Dermis microvascular lymphatic vessel endothelial cell (primary cell): ENCODE results near the gene SELENOP. TPM values are rescaled to one million over a fixed set of nuclear protein-coding genes. Genes with fewer than 3 reads are reported as not detected.
A peak's percentile ranks its signal among the peaks of the same experiment; 100 is the strongest.

Source experiments
- DNase-seq, 2 donors: peaks; one replicate each; pipeline versions ENCODE4 v3.0.0 to v3.0.0-alpha.2; 2010; ENCODE audit warnings: low read depth in 2 of 2
- total RNA-seq: library from RNA; depleted of rRNA; stranded (reverse); fragments of >200 nt; gene quantifications from 2 replicates; pipeline ENCODE4 v1.2.1, GENCODE V29; 2014

SELENOP gene
- total RNA-seq, 1 donor from 2014 or later = 163 TPM

DNA sequence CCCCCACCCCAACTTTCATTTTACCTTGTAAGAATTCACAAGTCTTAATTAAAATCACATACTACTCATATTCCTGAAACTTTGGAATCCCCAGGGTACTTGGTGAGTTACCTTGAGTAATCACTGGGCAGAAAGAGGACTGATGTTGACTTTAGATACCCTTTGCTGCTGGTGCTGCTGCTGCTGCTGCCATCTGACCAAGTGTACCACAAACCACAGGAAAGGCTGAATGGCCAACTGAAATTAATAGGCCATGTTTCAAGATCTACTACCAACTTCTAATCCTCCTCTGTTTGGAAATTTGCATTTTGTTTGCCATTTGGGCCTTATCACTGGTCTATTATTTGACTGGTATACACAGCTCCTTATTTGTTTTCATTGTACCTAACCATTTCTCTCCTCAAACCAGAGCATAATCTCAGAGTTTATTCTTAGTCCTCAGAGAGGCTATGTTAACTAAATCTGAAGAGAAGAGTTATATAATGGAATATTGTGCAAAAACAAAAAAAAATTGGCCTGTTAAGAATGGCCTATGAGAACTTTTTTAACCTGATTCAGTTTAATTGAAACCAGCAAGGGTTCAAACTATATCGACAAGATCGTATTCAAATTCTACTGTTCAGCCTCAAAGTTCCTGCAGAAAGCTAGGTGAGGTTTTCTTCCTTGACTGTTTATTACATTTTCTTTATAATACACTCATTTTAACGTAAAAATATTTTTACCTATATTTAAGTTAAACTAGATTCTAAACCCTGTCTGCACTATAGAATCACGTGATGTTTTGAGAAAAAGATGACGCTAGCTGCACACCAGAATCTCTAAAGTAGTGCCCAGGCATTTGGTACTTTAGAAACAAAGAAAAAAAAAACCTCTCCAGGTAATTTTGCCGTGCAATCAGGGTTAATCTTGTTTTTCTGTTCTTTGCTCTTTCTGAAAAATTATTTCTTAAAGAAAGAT, 13.1 kb downstream of the SELENOP start:
- DNase-seq = no peak

DNA sequence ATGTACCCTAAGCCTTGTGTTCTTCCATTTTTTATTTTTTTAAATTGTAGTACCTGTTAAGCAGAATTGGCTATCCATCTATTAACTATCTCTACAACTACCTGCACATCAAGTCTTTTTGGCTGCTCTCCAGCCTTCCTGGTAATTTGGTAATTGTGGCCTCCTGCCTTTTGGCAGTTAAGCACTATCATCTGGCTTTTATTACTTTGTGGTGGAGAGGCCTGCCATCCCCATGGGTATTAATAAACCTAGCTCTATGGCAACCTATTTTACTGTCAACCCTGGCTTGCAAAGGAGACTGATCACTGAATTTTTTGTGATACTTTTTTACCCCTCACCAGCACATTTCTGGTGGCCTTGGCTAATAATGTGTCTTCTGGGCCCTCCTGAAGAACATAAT, 20.5 kb downstream of the SELENOP start:
- no peak for DNase-seq

- DNase-seq = no peak
Observed at GRCh38 chr5:42787845-42788244, 23.8 kb downstream of the SELENOP start.

GRCh38 chr5:42787073-42787472, 24.6 kb downstream of the SELENOP start:
- no peak for DNase-seq

GRCh38 chr5:42785756-42786155, 25.9 kb downstream of the SELENOP start:
- no peak for DNase-seq

DNA sequence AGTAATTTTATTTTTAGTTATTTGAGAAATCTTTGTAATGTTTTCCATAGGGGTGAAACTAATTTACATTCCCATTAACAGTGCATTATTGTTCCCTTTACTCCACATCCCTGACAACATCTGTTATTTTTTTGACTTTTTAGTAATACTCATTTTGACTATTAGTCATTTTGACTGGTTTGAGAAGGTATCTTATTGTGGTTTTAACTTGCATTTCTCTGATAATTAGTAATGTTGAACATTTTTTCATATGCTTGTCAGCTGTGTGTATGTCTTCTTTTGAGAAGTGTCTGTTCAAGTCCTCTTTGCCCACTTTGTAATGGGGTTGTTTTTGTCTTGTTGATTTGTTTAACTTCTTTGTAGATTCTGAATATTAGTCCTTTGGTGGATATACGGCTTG, 27.6 kb downstream of the SELENOP start:
- DNase-seq = no peak

DNA sequence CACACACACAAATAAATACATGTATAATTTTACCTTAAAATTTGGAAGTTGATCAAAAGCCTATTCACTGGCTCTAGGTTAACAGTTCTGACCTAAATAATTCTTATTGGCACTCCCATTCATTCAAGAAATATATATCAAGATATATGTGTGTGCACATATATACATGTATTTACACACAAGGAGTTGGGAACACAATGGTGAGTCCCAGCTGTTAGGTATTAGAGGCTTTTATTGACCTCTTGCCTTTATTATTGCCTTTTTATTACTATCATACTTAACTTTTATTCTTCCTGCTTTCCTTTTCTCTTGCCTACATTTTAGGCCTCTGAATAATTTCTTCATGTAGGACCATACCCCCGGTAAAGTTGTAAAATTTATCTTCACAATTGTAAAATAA, 30.1 kb downstream of the SELENOP start:
- no peak for DNase-seq

DNA sequence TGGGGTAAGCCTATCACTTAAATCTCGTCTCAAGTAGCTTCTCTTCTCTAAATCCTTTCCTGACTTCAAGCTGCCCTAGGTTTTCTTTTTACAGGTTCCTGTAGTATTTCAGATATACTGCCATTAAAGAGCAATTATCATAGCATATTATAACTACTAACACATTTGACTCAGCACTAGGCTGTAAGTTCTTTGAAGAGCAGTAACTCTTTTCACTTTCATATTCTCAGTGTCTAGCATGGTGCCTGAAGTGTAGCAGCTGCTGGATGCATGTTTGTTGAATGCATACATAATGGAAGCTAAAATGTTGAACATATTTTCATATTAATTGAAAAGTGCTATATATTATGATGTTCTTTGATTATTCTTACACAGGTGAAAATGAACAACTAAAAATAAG, 32.6 kb downstream of the SELENOP start:
- DNase-seq = no peak

GRCh38 chr5:42772265-42772993, 39.3 kb downstream of the SELENOP start:
- no peak for DNase-seq

DNA sequence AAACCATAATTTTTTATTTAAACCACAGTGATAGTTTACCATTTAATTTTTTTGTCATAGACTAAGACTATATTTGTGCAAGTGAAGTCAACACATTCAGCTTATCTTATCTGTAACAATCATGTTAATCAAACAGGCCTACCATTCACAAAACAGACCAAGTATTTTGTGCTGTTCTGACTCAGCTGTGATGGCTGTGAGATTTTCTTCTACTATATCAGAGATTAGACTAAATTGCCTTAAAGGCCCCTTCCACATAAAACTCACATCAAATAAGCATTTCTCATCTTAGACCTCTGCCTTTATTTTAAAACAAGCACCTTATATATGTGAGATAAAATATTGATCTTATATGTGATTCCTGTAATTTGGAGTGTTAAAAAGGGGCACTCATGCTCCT, 41.7 kb downstream of the SELENOP start:
- no peak for DNase-seq

GRCh38 chr5:42768106-42768504, 43.6 kb downstream of the SELENOP start:
- DNase-seq = no peak

DNA sequence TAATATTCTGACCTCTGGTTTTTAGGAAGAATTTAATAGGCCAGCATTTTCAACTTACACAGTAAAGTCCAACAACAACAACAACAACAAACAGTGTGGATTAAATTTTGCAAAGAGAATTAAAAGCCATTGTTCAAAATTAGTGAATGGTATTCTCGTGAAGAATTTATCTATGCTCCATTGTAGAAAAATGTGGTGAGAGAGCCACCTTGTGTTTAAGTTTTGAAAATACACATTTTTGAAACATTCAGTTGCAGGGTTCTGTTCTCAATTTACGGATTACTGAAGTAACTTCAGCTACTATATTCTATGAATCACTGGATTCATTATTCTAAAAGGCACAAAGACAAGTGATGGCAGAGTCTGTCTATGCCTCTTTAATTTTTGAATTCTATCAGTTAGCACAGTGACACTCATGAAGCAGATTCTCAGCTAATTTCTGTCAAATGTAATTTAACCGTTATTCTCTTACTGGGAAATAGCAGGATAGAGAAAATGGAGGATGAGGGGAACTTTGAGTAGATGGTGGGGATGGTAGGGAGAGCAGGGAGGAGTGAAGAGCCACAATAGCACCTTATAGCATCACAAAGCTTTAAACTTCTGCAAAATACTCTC, 44.1 kb downstream of the SELENOP start:
- DNase-seq = peak; percentile 18 to 35

DNA sequence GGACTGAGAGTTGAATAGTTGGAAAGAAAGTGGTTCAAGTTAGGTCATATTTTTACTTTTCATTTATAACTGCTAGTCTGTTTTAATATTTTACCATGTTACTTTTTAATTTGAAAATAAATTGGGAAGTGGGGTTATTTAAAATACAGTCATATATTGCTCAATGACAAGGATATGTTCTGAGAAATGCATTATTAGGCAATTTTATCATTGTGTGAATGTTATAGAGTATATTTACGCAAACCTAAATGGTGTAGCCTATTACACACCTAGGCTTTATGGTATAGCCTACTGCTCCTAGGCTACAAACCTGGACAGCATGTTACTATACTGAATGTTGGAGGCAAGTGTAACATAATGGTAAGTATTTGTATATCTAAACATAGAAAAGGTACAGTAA, 49.9 kb downstream of the SELENOP start:
- no peak for DNase-seq

DNA sequence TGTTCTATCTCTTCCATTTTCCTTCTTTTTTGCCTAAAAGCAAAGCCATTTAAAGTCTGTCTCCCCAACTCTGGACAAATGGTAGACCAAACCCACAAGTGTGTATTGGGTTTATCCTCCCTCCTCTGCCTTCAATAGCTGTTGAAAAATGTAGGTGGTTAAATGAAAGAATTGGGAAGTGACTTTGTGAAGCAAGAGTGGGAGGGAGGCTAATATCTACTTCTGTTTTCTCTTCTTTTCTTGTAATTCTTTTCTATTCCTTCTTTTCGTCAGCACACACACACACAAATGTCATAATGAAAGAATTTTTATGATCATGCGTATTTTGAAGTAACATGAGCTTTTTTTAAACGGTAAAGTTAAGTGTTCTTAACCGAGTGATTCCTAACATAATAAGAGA, 51.3 kb downstream of the SELENOP start:
- DNase-seq = no peak

DNA sequence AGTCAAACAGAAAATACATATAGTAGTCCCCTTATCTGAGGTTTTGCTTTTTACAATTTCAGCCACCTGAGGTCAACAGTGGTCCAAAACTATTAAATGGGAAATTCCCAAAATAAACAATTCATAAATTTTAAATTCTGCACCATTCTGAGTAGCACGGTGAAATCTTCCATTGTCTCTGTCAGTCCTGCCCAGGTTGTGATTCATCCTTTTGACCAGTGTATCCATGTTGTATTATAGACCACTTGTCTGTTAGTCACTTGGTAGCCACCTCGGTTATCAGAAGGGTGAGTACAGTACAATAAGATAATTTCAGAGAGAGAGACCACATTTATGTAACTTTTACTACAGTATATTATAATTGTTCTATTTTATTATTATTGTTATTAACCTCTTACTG, 52.2 kb downstream of the SELENOP start:
- peak; percentile 11 to 76 for DNase-seq

DNA sequence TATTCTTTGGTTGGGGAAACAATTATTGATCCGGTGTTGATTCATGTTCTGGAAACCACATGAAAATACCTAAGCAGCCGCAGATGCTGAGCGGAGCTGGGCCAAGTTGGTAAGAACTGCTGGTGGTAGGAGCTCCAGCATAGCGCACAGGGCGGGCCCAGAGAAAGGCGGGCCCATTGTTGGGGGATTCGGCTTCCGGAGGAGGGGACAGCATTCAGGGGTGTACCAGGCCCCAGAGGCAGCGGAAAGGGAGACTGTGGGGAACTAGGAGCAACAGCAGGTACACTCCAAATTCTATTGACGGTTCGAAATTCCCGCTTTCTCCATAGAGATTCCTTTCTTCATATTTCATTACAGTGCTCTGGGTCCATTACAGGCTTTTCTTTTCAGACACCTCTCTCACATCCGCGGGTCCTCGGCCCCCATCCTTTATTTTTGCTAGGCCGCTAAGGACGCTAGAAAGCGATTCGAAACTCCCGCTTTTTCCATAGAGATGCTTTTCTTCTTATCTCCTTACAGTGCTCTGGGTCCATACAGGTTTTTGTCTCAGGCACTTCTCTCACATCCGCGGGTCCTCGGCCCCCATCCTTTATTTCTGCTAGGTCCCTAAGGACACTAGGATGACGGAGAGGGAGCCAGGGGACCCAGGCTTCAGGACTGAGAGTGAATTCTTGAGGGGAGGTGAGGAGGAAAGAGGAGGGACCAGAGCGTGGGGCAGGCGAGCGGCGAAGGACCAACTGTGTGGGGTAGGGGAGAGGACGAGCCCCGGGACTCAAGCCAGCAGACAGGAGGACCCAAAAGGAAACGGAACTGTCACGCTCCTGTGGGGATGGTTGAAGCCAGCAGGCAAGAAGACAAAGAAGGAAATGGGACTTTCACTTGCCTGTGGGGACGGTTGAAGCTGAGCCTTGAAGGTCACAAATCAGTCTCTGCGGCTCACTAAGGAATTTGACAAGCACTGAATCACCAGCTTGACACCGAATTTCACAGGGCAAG, 54.8 kb downstream of the SELENOP start, which contains the start of gene CCDC152:
TSS of gene CCDC152 (plus strand) at position 213 of the 996 bp plus-strand sequence. CDS start 2,304 bp downstream, outside the sequence.
- DNase-seq = peak in 1 of 2 donors; percentile 3

DNA sequence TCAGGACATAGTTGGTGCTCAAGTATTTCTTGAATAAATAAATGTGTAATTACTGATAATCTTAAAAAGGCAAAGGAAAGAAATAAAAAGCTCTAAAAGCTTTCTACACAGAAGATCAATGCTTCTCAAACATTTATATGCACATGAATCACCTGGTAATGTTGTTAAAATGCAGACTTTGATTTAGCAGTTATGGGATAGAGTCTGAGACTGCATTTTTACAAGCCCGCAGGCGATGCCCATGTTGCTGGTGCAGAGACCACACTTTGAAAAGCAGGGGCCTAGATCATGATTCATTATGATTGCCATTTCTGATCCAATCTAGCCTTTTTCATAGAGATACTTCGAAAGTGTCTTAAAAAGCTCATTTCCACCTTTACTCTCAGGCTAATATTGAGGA, 58.6 kb downstream of the SELENOP start:
- DNase-seq = no peak

GRCh38 chr5:42751044-42751443, 60.6 kb downstream of the SELENOP start:
- DNase-seq = no peak

DNA sequence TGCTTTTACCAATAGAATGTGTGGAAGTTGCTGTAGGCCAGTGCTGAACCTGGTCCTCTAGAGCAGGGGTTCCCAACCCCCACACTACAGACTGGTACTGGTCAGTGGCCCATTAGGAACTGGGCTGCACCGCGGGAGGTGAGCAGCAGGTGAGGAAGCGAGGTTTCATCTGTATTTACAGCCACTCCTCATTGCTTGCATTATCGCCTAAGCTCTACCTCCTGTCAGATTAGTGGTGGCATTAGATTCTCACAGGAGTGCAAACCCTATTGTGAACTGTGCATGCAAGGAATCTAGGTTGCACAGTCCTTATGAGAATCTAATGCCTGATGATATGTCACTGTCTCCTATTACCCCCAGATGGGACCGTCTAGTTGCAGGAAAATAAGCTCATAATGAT, 61.2 kb downstream of the SELENOP start:
- DNase-seq = no peak
